Ammon's horn (tissue), 1 donor: Measurements from ENCODE around the gene TNFRSF4.
"Not testable (repeated sequence)": the region's sequence is repeated elsewhere in the genome, so short reads cannot be mapped to it uniquely, and the experiment has no call there.

Experiments
- DNase-seq: peaks from one replicate; pipeline ENCODE4 v3.0.0-alpha.2; 2016; ENCODE audit warnings: low spot score

Gene TNFRSF4

DNA sequence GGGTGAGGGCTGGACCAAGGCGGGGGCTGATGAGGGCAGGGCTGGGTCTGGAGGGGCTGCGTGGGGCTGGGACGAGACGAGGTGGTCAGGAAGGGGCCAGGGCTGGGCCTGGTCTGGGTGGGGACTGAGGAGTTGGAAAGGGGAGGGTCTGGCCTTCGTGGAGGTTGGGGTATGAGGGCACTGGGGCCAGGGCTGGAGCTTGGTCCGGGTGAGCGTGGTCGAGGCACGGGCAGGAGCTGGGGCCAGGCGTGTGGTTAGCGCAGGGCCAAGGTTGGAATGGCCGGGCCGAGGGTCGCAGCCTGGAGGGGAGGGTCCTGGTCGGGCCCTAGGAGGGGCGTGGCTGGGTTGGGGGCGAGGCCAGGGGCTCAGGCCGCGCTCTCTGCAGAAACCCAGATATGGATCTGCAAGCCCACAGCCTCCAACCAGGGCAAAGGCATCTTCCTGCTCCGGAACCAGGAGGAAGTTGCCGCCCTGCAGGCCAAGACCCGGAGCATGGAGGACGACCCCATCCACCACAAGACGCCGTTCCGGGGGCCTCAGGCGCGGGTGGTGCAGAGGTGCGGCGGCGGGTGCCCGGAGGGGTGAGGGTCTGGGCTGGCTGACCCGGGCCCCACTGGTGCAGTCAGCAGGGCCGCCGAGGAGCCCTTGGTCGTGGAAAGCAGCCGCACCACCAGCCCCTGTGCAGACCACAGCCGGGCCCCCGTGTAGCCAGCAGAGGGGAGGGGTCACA lies 31.3 kb downstream of the TNFRSF4 start:
- DNase-seq: no peak

DNA sequence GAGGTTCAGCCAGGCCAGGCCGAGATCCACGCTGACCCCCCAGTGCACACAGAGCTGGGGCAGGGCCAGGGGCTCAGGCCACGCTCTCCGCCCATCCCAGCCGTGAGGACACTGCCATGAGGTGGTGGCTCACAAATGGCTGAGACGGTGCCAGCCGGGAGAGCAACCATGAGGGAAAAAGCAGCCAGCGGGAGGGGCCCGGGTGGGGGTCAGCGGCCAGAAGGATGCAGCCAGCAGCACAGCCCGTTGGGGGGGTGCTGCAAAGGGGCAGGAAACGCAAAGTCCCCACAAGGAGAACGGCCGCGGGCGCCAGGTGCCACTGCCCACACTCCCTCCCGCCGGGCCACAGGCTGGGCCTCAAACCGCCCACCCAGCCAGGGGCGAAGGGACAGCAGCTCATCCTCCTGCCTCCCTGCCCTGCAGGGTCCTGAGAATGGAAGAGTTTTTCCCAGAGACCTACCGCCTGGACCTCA lies 32.0 kb downstream of the TNFRSF4 start:
- DNase-seq: no peak

DNA sequence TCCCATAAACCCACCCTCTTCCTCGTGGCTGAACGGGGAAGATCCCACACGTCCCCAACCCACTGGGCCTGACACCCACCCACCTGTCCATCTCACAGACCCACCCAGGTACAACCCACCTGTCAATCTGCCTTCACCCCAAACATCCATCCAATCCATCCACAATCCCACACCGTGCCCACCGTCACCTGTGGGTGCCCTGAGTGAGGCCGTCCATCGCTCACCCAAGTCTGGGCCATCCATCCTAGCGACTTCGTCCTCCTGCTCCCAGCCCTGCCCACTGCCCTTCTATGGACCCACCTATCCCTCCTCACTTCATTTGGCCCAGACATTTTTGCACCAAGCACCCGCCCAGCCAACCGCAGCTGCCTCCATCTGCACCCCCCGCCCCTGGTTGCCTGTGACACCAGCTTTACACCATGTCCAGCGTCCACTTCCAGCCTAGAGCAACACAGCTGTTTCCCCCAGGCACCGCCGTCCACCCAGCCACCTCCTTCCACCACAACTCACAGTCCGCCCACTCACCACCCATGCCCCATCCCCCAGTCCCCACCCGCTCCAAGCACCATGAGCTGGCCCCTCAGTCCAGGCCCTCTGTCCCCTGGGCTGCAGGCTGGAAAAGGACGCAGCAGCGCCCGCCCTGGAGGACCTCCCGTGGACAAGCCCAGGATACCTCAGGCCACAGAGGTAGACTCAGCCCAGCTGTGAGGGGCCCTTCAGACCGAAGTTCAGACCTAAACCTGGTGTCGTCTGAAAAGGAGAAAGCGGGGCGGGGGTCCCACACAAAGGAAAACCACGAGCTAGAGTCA lies 32.6 kb downstream of the TNFRSF4 start:
- no peak for DNase-seq

- no peak for DNase-seq
Measured at GRCh38 chr1:1179983-1180861, 33.7 kb downstream of the TNFRSF4 start.

DNA sequence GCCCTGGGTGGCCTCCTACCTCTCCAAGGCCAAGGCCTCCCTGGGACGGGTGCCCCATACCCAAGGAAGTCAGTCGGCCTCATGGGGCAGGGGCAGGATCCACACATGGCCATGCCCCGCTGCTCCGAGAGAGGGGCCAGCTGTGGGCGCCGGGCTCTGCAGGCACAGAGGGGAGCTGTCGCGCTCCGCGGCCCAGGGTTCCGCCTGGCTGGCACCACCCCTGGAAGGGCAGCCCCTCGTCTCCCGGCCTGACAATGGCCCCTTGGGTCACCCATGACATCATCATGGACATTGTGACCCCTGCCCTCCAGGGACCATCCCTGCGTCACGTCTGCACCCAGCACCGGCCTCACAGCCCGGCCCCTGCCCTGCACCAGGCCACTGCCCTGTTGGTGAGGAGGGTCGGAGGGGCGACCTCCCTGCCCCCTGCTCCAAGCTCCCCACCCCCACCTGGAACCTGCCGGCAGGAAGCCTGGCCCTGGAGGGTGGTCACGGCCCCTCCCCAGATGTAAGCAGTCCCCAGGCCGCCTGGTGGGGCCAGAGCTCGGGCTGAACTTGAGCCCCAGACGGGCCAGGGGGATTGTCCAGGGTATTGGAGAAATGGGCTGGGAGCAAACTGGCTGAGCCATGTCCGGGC lies 34.5 kb downstream of the TNFRSF4 start:
- DNase-seq: no peak

DNA sequence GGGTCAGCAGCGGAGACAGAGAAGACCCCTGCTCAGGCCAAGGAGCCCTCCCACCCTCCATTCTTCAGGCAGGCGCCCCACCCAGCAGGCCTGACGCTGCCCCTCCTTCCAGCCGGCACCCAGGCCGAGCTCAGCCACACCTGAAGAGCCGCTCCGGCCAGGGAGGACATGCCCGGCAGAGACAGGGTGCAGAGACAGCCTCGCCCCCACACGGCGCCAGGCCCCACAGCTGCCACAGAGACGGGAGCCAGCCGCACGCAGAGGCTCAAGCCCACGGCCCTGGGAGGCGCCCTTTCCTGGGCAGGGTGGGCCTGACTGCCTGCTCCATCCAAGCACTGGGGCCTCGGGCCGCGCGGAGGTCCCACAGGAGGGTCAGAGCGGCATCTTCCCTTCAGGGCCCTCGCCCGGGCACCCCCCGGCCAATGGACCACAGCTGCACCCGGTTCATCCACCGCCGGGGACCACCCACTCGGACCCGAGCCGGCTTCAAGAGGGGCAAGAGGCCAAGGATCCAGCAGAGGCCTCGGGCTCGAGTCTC lies 35.1 kb downstream of the TNFRSF4 start:
- no peak for DNase-seq

- no peak for DNase-seq
Measured at GRCh38 chr1:1177452-1178206, 36.3 kb downstream of the TNFRSF4 start.

GRCh38 chr1:1176931-1177330 lies 37.0 kb downstream of the TNFRSF4 start:
- DNase-seq: no peak

- not testable (repeated sequence) for DNase-seq
Measured at GRCh38 chr1:1176063-1176761, 37.7 kb downstream of the TNFRSF4 start.

DNA sequence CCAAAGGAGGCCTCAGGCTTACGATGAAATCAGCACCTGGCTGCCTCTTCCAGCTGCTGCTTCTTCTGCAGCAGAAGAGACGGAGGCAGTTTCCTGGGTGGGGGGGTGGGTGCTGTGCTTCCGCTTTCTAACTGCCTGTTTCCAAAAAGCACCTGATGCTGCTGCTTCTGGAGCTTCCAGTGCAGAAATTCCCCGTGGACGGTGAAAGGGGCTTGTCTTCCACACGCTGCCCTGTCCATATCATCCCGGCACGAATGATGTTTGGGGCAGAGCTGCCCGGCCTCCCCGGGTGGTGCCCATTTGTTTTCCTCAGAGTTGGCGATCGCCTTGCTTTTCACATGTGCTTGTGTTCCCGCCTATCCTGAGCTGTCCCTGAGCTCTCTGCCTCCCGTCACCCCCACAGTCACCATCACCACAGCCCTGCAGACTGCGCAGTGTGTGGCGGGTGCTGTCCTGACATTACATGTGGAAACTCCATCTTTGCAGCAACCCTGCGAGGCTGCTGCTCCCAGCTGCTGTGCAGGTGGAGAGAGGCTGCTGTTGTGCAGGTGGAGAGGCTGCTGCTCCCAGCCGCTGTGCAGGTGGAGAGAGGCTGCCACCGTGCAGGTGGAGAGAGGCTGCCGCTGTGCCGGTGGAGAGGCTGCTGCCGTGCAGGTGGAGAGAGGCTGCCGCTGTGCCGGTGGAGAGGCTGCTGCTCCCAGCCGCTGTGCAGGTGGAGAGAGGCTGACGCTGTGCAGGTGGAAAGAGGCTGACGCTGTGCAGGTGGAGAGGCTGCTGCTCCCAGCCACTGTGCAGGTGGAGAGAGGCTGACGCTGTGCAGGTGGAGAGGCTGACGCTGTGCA lies 38.5 kb downstream of the TNFRSF4 start:
- DNase-seq: no peak

DNA sequence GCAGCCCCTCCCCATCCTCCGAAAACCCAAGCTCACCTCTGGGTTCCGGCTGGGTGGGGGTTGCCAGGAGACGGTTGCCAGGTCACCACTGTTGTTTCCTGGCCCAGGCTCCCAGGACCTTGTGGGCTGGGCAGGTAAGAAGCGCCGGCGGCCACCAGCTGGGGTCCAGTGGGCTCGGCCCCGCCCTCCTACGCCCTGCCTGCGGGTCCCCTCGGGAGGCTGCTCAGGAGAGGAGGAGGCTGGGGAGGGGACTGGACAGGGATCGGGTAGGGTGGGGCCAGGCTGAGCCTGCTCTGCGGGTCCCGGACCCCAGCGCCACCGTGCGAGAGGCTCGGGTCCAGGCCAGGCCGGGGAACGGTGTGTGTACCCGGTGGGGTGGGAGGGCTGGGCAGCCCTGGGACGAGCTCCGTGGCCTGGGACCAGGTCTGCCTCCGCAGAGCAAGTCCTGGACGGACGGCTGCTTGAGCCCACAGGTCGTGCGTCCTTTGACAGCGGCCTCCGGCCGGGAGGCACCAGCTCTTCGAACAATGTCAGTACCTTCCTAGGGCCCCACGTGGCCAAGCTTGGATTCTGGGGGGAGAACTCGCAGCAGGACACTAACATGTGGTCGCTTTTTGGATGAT lies 40.0 kb downstream of the TNFRSF4 start, which contains the start of gene TTLL10:
Gene TTLL10 (plus strand): TSS at position 88 of the 623 bp plus-strand sequence. CDS start 5,336 bp downstream, outside the sequence.
- no peak for DNase-seq

- DNase-seq: no peak
Measured at GRCh38 chr1:1173061-1173792, 40.7 kb downstream of the TNFRSF4 start.

GRCh38 chr1:1171546-1172340 lies 42.2 kb downstream of the TNFRSF4 start:
- DNase-seq: no peak

DNA sequence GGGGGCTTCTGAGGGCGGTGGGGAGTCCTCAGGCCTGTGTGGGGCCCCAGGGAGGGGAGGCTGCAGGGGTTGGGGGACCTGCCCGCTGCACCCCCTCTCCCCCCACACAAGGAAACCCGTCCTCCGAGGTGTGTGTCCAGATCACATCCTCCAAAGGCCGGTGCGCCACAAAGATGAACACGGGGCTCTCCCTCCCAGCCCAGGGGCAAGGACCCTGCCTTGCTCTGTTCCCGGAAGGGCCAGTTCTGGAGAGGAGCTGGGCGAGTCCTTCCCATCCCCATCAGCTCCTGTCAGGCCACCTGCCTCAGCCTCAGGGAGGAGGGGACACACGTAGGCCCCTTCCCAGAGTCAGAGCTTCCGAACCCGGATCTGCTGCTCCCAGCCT lies 42.8 kb downstream of the TNFRSF4 start:
- no peak for DNase-seq

GRCh38 chr1:1170215-1171091 lies 43.5 kb downstream of the TNFRSF4 start:
- DNase-seq: no peak
